ENCODE measurements around the gene FGFR2. TPM values are rescaled to one million over a fixed set of nuclear protein-coding genes. Genes with fewer than 3 reads are reported as not detected.

FGFR2 gene
- total RNA-seq, 2 donors from 2014 or later, result 0.73 TPM; not detected in 1

- Mint-ChIP-seq H3K4me1 (ENCODE audit: low read depth in 2 of 2) (no peaks in the 10 kb centered on the region), H3K9me3 (no peaks in the 10 kb centered on the region), H3K36me3 (no peaks in the 10 kb centered on the region), H3K27ac (no peak overlapping the region), H3K27me3 (peaks cover 0 to 8% of the 10 kb centered on the region in 2 donors), H3K4me3 (no peak overlapping the region)
- DNase-seq (ENCODE audit: low spot score) (no peak), ATAC-seq (no peak)
Observed at GRCh38 chr10:121484401-121484800, 113.8 kb downstream of the FGFR2 start.

GRCh38 chr10:121481180-121481579, 117.1 kb downstream of the FGFR2 start:
- H3K27me3 Mint-ChIP-seq, result peaks cover 0 to 6% of the 10 kb centered on the region in 2 donors
- H3K36me3 Mint-ChIP-seq, result no peaks in the 10 kb centered on the region
- no peak overlapping the region for H3K4me3 Mint-ChIP-seq
- no peaks in the 10 kb centered on the region for H3K9me3 Mint-ChIP-seq
- DNase-seq (ENCODE audit: low spot score) (no peak), ATAC-seq (no peak)
- H3K27ac Mint-ChIP-seq, result no peak overlapping the region
- no peaks in the 10 kb centered on the region for H3K4me1 Mint-ChIP-seq (ENCODE audit: low read depth in 2 of 2)

- no peak for DNase-seq (ENCODE audit: low spot score)
- H3K36me3 Mint-ChIP-seq, result no peaks in the 10 kb centered on the region
- H3K27ac Mint-ChIP-seq, result no peak overlapping the region
- H3K9me3 Mint-ChIP-seq, result no peaks in the 10 kb centered on the region
- no peaks in the 10 kb centered on the region for H3K4me1 Mint-ChIP-seq (ENCODE audit: low read depth in 2 of 2)
- H3K27me3 Mint-ChIP-seq, result peaks cover 0 to 2% of the 10 kb centered on the region in 2 donors
- ATAC-seq, result no peak
- no peak overlapping the region for H3K4me3 Mint-ChIP-seq
Observed at GRCh38 chr10:121478556-121478955, 119.7 kb downstream of the FGFR2 start.

GRCh38 chr10:121469797-121470606, 128.2 kb downstream of the FGFR2 start:
- Mint-ChIP-seq H3K4me3 (no peak overlapping the region), H3K36me3 (no peaks in the 10 kb centered on the region), H3K27ac (no peak overlapping the region), H3K9me3 (no peaks in the 10 kb centered on the region), H3K4me1 (ENCODE audit: low read depth in 2 of 2) (no peaks in the 10 kb centered on the region), H3K27me3 (no peaks in the 10 kb centered on the region)
- no peak for ATAC-seq
- DNase-seq (ENCODE audit: low spot score), result no peak

DNA sequence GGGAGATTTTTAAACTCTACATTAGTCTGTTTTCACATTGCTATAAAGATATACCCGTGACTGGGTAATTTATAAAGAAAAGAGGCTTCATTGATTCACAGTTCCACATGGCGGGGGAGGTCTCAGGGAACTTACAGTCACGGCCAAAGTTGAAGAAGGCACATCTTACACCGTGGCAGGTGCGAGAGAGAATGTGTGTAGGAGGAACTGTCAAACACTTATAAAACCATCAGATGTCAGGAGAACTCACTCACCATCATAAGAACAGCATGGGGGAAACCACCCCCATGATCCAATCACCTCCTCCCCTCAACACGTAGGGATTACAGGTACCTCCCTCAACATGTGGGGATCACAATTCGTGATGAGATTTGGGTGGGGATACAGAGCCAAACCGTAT, 129.5 kb downstream of the FGFR2 start:
- no peak overlapping the region for H3K27ac Mint-ChIP-seq
- no peaks in the 10 kb centered on the region for H3K9me3 Mint-ChIP-seq
- H3K36me3 Mint-ChIP-seq, result no peaks in the 10 kb centered on the region
- DNase-seq (ENCODE audit: low spot score), result no peak
- no peak for ATAC-seq
- no peaks in the 10 kb centered on the region for H3K4me1 Mint-ChIP-seq (ENCODE audit: low read depth in 2 of 2)
- H3K4me3 Mint-ChIP-seq, result no peak overlapping the region
- no peaks in the 10 kb centered on the region for H3K27me3 Mint-ChIP-seq

DNA sequence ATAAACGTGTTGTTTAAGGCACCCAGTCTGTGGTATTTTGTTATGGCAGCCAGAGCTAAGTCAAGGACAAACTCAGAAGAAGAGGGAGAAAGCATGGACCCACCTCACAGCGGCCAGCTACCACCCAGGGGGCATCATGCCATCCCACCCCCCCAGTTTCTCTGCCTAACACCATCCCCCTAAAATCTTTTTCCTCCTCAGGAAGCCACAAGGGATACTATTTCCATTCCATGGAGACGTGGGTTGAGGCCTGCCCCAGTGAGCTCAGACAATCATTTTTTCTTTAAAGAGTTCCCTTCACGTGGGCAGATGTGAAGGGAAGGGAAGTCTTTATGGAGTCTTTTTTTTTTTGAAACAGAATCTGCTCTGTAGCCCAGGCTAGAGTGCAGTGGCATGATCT, 131.8 kb downstream of the FGFR2 start:
- ATAC-seq (no peak), DNase-seq (ENCODE audit: low spot score) (no peak)
- no peaks in the 10 kb centered on the region for H3K9me3 Mint-ChIP-seq
- H3K4me1 Mint-ChIP-seq (ENCODE audit: low read depth in 2 of 2), result no peaks in the 10 kb centered on the region
- no peak overlapping the region for H3K4me3 Mint-ChIP-seq
- H3K27me3 Mint-ChIP-seq, result no peaks in the 10 kb centered on the region
- H3K36me3 Mint-ChIP-seq, result no peaks in the 10 kb centered on the region
- H3K27ac Mint-ChIP-seq, result no peak overlapping the region

DNA sequence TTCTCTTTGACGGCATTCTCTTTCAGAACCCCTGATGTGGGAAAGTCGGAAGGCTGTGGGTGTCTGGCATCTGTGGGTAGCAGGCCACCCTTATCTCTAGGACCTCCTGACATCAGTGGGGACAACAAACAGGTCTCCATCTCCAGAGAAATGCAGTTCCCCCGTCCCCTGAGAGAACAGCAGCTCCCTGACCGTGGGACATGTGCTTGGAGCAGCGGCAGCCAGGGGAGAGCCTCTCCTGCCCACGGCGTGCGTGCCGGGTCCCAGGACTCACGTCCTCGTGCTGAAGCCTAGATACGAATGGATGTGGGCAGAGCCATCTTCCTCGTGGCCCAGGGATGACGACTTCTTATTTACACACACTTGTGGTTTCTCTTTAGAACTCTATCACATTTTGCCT, 133.0 kb downstream of the FGFR2 start:
- no peaks in the 10 kb centered on the region for H3K36me3 Mint-ChIP-seq

DNA sequence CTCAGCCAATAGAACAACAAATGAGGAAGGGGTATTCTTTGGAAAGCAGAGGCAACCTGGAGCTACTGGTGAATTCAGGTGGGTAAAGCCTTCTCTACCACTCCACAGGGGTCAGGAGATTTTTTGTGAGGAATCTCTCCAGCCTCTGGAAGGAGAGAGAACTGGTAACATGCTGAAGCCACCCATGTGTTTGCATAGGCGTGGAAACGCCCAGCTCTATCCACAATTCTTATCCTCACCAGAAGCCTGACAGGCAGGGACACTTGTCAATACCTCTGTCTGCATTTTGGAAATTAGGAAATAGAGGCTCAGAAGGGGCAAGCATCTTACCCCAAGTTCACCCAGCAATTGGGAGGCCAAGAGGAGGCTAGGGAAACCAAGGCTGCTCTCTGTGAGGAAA, 133.7 kb downstream of the FGFR2 start:
- Mint-ChIP-seq H3K4me3 (no peak overlapping the region), H3K4me1 (ENCODE audit: low read depth in 2 of 2) (no peaks in the 10 kb centered on the region), H3K27me3 (no peaks in the 10 kb centered on the region), H3K36me3 (no peaks in the 10 kb centered on the region), H3K27ac (no peak overlapping the region), H3K9me3 (no peaks in the 10 kb centered on the region)
- no peak for ATAC-seq
- DNase-seq (ENCODE audit: low spot score), result no peak

More for the DNA sequence above, 133.0 kb downstream of the FGFR2 start:
- no peak for DNase-seq (ENCODE audit: low spot score)
- no peaks in the 10 kb centered on the region for H3K9me3 Mint-ChIP-seq
- H3K4me1 Mint-ChIP-seq (ENCODE audit: low read depth in 2 of 2), result no peaks in the 10 kb centered on the region
- no peak overlapping the region for H3K4me3 Mint-ChIP-seq
- ATAC-seq, result no peak
- H3K27ac Mint-ChIP-seq, result no peak overlapping the region
- no peaks in the 10 kb centered on the region for H3K27me3 Mint-ChIP-seq

GRCh38 chr10:121462955-121463354, 135.3 kb downstream of the FGFR2 start:
- DNase-seq (ENCODE audit: low spot score) (no peak), ATAC-seq (no peak)
- H3K9me3 Mint-ChIP-seq, result no peaks in the 10 kb centered on the region
- no peaks in the 10 kb centered on the region for H3K36me3 Mint-ChIP-seq
- H3K4me3 Mint-ChIP-seq, result no peak overlapping the region
- no peak overlapping the region for H3K27ac Mint-ChIP-seq
- no peaks in the 10 kb centered on the region for H3K4me1 Mint-ChIP-seq (ENCODE audit: low read depth in 2 of 2)
- no peaks in the 10 kb centered on the region for H3K27me3 Mint-ChIP-seq

GRCh38 chr10:121462281-121462680, 136.0 kb downstream of the FGFR2 start:
- H3K9me3 Mint-ChIP-seq, result no peaks in the 10 kb centered on the region
- no peaks in the 10 kb centered on the region for H3K36me3 Mint-ChIP-seq
- ATAC-seq (no peak), DNase-seq (ENCODE audit: low spot score) (no peak)
- H3K27me3 Mint-ChIP-seq, result peaks cover 0 to under 1% of the 10 kb centered on the region in 2 donors
- no peak overlapping the region for H3K4me3 Mint-ChIP-seq
- no peak overlapping the region for H3K27ac Mint-ChIP-seq
- H3K4me1 Mint-ChIP-seq (ENCODE audit: low read depth in 2 of 2), result no peaks in the 10 kb centered on the region

GRCh38 chr10:121461307-121461706, 136.9 kb downstream of the FGFR2 start:
- ATAC-seq, result no peak
- Mint-ChIP-seq H3K27ac (no peak overlapping the region), H3K9me3 (no peaks in the 10 kb centered on the region), H3K36me3 (no peaks in the 10 kb centered on the region), H3K4me1 (ENCODE audit: low read depth in 2 of 2) (no peaks in the 10 kb centered on the region), H3K27me3 (peaks cover 0 to 7% of the 10 kb centered on the region in 2 donors), H3K4me3 (no peak overlapping the region)
- no peak for DNase-seq (ENCODE audit: low spot score)

GRCh38 chr10:121460733-121461132, 137.5 kb downstream of the FGFR2 start:
- no peaks in the 10 kb centered on the region for H3K9me3 Mint-ChIP-seq
- no peaks in the 10 kb centered on the region for H3K4me1 Mint-ChIP-seq (ENCODE audit: low read depth in 2 of 2)
- H3K27me3 Mint-ChIP-seq, result peaks cover 0 to 7% of the 10 kb centered on the region in 2 donors
- ATAC-seq, result no peak
- no peaks in the 10 kb centered on the region for H3K36me3 Mint-ChIP-seq
- no peak overlapping the region for H3K4me3 Mint-ChIP-seq
- DNase-seq (ENCODE audit: low spot score), result no peak
- H3K27ac Mint-ChIP-seq, result no peak overlapping the region

DNA sequence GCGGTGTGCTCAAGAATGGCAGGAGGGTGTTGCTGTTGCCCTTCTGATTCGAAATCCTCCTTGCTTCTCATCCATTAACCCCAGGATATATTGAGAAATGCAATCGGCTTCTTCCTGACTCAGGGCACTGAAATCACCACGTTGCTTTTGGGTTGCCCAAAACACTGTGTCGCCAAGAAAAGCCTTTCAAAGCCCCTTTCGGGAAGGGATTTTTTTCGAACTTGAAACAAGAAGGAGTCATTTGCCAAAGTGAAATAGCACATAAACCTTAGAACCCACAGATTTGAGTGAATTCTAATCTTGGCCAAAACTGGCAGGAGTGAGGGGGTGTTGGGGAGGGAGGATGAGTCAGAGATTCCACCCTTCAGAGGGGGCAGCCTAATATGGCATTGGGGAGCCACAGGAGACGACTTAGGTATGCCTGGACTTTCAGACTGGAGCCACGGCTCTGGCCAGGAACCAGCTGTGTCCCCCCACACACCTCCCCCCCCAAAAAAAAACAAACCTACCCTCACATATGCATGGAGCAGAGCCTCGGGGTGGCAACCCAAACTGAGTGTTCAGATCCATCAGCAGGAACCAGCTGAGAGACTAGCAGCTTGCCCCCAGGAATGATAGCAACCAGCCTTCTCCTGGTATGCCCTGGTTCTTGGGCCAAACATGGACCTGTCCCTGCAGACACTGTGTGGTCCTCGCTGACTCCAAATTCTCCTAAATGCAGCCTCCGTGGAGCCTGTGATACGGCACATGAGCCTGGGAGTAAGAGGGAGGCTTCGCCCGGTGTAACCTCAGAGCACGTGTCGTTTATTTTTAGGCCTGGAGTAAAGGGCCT, 138.4 kb downstream of the FGFR2 start:
- DNase-seq (ENCODE audit: low spot score) (no peak), ATAC-seq (no peak)
- Mint-ChIP-seq H3K27ac (no peak overlapping the region), H3K36me3 (no peaks in the 10 kb centered on the region), H3K9me3 (no peaks in the 10 kb centered on the region), H3K27me3 (peaks cover 0 to 7% of the 10 kb centered on the region in 2 donors), H3K4me3 (no peak overlapping the region), H3K4me1 (ENCODE audit: low read depth in 2 of 2) (no peaks in the 10 kb centered on the region)

- Mint-ChIP-seq H3K36me3 (no peaks in the 10 kb centered on the region), H3K4me1 (ENCODE audit: low read depth in 2 of 2) (no peaks in the 10 kb centered on the region), H3K27ac (no peak overlapping the region), H3K4me3 (no peak overlapping the region), H3K9me3 (no peaks in the 10 kb centered on the region), H3K27me3 (peaks cover 0 to 7% of the 10 kb centered on the region in 2 donors)
- DNase-seq (ENCODE audit: low spot score), result no peak
- ATAC-seq, result no peak
Observed at GRCh38 chr10:121459279-121459621, 139.0 kb downstream of the FGFR2 start.

Measured in natural killer cell treated with Interleukin-12 subunit alpha and Interleukin-12 subunit beta and Interleukin-15 and Interleukin-18, amount 100 ng/mL, for 72 hours (primary cell).